WI38 (cell line): ENCODE data around the gene ZBTB16.
A peak's percentile ranks its signal among the peaks of the same experiment; 100 is the strongest.

ENCODE experiments used
- H3K4me3 ChIP-seq: 2 replicates; pipeline ENCODE4 v1.5.1; 2011; ENCODE audit warnings: low read depth, mild to moderate bottlenecking, control low read depth, low read length
- TF ChIP-seq, protein P1 (sequence below): IDR thresholded peaks from 2 replicates; pipeline ENCODE4 v1.5.1; 2012; ENCODE audit warnings: low read depth, mild to moderate bottlenecking, control low read depth, low read length

Gene ZBTB16

DNA sequence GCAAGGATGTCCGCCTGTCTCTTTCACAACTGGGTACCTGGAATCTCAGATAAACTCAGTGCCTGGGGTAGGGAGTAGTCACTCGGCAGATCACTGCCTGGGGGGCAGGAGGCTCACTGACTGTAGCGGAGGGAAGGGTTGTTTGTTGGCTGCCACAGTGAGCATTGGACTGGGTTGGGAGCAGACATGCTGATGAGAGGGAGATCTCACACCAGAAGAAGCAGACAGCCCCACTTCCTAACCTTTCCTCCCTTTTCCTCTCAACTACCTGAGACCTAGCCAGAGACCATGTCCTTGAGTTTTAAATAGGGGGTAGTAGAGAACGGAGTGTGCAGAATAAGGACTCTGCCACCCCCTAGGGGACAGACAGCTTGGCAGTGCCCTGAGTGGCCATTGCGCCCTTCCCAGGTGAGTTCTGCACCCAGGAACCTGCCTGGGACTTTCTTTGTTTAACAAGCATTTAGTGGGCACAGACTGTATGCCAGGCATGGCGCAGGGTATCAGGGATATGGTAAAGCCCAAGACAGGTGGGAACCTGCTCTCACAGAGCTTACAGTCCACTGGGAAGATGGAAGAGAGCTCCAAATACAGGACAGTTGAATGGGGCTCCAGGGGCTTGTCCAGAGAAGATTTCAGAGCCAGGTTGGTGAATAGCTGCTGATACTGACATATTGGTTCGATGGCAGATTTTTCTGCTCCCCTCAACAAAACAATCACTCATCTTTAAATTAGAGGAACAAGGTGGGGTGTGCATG lies 121.0 kb downstream of the ZBTB16 start:
- H3K4me3 ChIP-seq: no peak overlapping the region
- TF ChIP-seq, protein P1, sequence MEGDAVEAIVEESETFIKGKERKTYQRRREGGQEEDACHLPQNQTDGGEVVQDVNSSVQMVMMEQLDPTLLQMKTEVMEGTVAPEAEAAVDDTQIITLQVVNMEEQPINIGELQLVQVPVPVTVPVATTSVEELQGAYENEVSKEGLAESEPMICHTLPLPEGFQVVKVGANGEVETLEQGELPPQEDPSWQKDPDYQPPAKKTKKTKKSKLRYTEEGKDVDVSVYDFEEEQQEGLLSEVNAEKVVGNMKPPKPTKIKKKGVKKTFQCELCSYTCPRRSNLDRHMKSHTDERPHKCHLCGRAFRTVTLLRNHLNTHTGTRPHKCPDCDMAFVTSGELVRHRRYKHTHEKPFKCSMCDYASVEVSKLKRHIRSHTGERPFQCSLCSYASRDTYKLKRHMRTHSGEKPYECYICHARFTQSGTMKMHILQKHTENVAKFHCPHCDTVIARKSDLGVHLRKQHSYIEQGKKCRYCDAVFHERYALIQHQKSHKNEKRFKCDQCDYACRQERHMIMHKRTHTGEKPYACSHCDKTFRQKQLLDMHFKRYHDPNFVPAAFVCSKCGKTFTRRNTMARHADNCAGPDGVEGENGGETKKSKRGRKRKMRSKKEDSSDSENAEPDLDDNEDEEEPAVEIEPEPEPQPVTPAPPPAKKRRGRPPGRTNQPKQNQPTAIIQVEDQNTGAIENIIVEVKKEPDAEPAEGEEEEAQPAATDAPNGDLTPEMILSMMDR: peak; percentile 22; the same call in 1 of the 2 replicates

DNA sequence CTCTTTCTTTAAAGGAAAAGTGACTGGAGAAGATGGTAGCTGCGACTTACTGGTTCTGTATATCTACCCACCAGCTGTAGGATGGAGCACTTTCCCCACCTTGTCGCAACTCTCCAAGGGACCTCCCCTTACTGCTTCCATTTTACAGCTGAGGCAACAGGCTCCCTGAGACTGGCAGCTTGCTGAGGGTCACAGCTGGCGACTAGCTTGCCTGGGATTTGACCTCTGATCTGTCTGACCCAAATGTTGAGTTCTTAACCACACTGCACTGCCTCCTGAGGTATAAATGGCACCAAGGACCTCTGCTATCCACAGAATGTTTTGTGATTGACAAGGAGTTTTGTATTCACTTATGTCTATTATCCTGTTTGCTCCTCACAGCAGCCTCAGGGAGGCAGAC lies 121.7 kb downstream of the ZBTB16 start:
- H3K4me3 ChIP-seq: no peak overlapping the region
- TF ChIP-seq, protein P1: no peak

DNA sequence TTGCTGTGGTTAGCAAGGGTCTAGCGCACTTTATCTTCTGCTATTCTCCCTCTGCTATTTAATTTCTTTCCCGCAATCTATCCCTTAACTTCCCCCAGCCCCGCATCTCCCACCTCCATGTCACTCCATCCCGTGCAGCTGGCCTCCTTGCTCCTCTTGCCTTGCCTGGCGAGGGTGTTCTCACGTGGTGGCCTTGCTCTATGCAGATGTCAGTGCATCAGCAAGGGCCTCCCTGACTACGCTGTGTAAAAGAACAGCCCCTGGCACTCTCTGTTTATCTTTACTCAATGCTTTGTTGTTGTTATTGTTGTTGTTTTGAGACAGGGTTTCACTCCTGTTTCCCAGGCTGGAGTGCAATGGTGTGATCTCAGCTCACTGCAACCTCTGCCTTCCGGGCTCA lies 122.2 kb downstream of the ZBTB16 start:
- TF ChIP-seq, protein P1: no peak
- no peak overlapping the region for H3K4me3 ChIP-seq

DNA sequence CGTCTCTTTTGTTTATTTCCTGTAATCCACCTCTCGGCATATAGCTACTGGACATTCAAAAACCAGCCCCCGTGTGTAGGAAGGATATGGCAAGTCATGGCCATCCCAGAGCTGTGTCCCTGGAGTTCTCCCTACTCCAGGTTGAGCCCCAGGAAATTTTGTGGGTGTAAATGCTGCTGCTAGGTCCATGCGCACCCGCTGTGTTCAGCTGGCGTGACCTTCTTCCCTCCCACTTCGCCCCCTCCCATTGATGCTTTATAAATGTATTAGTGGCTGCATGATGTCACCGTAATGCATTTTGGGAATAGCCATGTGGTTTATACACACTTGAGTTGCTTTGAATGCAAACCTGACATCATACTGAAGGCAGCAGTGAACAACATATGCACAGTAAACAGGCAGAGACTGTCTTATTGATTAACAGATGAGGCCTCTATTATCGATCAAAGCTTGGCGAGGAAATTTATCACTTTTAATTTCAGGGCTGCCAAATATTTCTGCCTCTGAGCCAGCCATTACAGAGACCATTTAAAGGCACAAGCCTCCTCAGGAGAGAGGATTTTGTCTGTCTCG lies 123.0 kb downstream of the ZBTB16 start:
- H3K4me3 ChIP-seq: no peak overlapping the region

DNA sequence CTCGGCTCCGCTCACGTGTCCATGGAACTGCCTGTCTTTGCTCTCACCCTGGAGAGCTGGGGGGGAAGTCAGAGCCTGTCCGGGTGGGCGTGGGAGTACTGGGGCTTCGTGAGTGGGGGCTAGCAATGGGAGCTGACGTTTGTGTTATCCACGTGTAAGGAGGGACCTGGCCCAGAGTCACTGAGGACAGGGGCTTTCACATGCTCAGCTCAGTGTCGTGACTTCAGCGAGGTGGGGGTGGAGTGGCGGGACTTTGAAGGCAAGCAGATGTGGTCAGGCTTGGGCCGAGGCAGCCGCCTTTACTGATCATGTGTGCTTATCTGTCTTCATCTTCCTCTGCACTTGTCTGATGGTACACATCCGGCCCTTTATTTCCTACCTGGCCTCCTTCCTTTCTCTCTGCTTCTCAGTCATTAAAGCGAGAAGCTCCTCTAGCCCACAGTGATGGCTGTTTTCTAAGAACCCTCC lies 123.6 kb downstream of the ZBTB16 start:
- TF ChIP-seq, protein P1: no peak
- H3K4me3 ChIP-seq: no peak overlapping the region

More for the DNA sequence above, 123.0 kb downstream of the ZBTB16 start:
- TF ChIP-seq, protein P1: no peak

DNA sequence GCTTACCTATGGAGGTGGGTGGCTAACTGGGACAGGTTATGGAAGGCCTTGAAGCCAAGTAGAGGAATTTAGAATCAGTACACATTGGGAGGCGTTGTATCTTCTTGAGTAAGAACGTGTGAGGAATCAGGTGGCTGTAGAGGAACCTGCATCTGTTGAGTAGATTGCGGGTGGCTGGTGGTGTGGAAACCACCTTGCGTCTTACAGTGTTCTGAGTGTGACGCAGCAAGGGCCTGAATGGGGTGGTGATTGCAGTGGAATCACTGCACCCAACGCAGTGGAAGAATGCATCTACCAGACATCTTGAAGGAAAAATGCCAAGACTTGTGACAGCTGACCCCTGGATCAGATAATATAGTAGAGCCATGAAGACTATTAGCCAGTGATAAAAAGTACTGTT lies 125.9 kb downstream of the ZBTB16 start:
- TF ChIP-seq, protein P1: no peak
- no peak overlapping the region for H3K4me3 ChIP-seq

DNA sequence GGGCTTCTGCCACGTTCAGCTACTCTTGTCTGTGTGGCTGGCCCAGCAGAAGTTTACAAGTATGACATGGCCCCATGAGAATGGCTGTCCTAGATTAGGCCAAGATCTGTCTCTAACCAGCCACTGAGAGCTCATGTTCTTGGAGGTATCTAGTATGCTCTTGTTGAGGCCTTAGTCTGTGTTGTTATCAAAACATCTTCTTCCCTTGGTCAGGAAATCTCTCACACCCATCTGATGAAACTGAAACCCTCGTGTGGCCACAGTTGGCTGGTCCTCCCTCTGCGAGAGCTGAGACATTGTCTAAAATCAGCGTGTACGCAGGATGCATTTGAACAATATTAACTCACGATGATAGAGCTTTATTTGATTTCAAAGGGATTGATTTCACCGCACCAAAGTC lies 127.7 kb downstream of the ZBTB16 start:
- TF ChIP-seq, protein P1: no peak
- no peak overlapping the region for H3K4me3 ChIP-seq
